Fibroblast of skin of left quadriceps (primary cell): ENCODE measurements around the gene PRKD2.

Source experiments
- DNase-seq, 2 experiments: peaks; one replicate each; pipeline ENCODE4 v3.0.0-alpha.2; 2013; ENCODE audit warnings: low read depth in 2 of 2

Gene PRKD2

DNA sequence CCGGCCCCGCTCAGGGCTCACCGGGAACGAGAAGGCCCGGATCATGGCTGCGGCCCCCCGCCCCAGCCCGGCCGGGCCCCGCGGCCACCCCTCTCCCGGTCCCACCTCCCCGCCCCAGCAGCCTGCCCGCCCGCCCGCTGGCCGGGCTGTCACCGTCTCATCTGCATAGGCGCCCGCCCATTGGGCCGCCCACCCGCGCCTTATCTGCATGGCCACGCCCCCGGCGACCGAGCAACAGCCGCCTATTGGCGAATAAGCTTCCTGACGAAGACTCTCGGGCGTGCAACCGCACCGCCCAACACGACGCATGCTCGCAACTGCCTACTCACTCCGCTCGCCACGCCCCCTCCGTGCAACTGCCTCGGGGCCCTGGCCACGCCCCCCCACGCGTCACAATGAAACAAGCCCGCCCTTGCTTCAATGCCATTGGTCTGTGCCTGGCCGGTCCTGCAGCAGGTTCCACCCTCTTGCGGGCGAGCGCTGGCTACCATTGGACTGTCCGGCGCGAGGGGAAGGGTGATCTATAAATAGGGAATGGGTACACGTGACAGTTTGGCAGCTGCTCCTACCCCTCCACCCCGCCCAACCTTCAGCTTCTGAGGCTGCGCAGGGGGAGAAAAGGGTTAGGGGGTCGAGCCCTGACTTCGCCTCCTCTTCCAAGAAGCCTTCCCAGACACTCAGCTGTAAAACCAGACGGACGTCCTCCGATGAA is 55.7 kb downstream of the PRKD2 start, which contains the start of gene DACT3:
Gene DACT3 (minus strand): TSS at position 163 of the 712 bp plus-strand sequence. CDS start 118 bp downstream, at position 45.
- peak; percentile 99 to 100 for DNase-seq

DNA sequence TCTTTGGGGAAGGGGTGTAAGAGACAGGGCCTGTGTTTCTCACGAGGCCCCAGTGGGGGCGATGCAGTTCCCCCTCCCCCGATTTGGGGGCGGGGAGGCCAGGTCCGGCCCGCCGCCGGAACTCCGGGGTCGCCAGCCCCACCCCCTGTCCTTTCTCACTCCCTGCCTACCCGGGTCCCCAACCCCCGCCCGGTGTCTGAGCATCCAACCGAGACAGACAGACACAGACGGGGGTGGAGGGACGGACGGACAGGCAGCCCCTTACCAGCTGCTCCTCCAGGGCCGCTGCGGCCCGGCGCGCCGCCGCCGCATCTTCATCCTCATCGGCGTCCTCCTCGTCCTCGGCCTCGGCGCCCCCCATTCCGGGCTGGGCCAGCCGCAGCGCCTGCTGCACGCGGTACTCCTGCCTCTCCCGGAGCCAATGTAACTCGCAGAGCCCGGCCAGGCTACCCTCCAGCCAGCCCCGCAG is 56.3 kb downstream of the PRKD2 start:
- DNase-seq = no peak

DNA sequence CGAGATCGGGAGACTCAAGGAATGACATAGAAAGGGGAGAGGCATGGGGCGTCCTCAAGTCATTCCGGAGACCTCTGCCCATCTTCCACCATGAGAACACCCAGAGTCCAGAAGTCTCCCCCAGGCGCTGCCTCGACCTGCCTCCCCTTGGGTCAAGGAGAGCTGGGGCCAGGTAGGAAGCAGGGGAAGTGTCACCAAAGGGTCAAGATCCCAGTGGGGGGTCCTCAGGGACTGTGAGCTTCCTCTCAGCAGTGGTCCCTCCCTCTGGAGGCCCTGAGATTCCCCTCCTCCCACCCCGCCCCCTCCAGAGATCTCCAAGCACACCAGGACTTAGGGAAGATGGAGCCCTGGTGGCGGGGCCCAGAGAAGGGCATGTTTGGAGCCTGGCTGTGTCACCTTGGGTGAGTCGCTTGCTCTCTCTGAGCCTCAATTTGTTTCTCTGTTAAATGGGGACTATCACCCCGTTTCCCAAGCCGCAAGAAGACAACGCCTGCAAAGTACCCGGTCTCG is 56.9 kb downstream of the PRKD2 start:
- DNase-seq = no peak

DNA sequence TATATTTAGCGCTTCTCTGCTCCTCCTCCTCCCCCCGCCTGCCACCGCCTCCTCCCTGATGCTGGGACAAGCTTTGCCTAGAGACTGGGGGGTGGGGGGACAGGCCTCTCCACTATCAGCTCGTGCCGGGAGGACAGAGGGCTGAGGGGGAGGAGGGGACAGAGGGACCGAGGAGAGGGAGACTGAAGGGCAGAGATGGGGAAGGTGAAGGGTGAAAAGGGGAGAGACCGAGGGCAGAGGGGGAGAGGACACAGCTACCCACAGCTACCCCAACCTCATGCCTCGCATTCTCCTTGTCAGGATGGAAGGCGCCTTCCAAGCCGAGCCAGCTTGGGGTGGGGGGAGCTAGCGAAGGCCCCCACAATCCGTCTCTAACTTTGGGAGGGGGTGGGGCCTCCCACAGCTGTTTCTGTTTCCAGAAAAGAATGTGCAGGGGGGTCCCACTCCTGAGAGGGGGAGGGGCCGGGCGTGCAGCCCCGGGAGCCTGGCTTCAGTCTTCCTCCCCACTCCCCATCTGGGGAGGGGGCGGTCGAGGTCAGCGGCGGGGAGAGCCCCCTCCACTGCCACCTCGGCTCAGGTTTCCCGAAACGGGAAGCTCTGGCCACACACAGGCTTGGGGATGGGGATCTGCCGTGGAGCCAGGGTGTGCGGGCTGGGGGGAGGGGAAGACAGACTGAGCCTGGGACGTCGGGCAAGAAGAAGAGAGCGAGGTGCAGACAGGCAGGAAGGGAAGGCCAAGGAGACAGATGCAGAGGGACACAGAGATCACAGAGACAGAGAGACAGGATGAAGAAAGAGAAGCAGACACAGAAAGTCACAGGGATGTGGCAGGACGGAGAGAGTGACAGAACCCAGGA is 57.5 kb downstream of the PRKD2 start:
- DNase-seq = no peak

DNA sequence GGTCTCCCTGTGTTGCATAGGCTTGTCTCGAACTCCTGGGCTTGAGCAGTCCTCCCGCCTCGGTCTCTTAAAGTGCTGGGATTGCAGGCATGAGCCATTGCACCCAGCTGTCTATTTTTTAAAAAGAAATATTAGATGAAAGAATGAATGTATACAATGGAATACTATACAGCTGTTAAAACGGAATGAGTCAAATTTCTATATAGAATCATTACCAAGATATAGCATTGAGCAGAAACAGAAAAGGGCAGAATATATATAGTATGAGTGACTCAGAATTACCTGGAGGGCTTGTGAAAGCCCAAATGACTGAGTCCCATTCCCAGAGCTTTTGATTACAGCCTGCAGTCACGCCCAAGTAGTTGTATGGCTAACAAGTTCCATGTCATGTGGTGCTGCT is 60.4 kb downstream of the PRKD2 start:
- DNase-seq = no peak

DNA sequence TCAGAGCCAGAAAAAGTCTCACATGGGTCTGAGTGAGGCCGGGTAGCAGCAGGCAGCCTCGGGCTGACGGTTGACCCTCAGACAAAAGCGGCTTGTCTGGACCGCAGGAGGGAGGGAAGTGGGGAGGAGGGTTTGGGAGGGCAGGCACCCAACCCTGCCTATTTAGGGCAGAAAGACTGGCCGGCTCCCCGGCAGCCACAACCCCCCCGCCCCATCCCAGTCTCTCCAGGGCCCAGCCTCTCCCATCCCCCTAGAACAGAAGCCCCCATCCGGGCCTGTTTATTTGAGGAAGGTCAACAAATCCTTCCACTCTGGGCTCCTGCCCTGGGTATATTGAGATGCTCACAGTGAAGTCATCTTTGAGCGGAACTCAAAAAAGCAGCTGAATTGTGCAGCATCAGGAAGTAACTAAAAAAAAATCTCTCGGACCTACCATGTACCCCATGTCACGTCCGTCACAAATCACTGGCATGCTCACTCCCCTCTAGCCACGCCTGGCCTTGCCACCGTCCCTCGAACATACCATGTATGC is 62.2 kb downstream of the PRKD2 start:
- no peak for DNase-seq

DNA sequence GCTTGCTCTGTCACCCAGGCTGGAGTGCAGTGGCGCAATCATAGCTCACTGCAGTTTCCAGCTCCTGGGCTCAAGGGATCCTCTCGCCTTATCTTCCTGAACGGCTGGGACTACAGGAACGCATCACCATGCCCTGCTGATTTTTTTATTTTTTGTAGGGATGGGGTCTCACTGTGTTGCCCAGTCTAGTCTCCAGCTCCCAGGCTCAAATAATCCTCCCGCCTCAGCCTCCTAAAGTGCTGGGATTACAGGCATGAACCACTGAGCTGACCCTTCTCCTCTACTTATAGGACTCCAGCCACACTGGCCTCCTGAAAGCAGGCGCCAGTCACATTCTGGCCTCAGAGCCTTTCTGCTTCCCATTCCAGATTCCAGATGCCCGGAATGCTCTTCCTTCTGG is 66.5 kb downstream of the PRKD2 start:
- DNase-seq = no peak

DNA sequence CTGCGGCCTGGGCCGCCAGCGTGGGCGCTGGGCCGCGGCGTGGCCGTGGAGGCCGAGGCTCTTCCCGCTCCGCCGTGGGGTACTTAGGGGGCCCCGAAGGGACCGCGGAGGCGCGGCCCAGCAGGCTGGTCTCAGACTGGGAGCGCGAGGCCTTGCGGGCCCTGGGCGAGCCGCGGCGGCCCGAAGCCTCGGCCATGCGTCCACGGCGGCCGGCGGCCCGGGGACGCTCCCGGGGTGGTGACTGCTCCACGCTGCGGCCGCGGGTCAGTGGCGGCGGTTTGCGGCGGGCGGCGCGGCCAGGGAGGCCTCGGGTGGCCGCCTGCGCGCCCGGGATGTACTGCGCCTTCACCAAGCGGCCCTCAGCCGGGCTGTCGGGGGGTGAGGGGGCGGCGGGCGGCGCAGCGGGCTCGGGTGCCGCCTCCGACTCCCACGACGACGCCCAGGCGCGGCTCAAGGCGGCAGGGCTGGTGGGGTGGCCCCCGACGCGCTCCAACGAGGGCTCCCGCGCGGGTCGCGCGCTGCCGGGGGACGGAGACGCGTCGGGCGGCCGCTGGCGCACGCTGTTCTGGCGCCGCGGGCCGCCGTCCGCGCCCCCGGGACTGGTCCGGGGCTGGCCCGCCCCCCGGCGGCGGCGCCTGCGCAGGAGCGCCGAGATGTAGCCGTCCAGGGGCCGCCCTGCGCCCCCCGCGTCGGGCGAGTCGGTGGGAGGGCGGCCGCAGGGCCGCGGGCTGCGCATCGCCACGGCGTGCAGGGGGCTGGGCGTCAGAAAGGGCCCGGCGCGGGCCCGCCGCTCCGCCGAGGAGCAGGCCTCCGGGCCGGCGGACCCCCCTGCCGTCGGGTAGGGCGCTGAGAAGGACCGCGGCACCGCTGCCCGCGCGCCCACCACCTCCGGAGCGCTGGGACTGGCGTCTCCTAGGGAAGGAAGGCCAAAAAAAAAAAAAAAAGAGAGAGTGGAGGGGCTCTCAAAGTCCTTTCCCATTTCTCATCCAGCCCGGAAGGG is 67.7 kb downstream of the PRKD2 start:
- DNase-seq = no peak

DNA sequence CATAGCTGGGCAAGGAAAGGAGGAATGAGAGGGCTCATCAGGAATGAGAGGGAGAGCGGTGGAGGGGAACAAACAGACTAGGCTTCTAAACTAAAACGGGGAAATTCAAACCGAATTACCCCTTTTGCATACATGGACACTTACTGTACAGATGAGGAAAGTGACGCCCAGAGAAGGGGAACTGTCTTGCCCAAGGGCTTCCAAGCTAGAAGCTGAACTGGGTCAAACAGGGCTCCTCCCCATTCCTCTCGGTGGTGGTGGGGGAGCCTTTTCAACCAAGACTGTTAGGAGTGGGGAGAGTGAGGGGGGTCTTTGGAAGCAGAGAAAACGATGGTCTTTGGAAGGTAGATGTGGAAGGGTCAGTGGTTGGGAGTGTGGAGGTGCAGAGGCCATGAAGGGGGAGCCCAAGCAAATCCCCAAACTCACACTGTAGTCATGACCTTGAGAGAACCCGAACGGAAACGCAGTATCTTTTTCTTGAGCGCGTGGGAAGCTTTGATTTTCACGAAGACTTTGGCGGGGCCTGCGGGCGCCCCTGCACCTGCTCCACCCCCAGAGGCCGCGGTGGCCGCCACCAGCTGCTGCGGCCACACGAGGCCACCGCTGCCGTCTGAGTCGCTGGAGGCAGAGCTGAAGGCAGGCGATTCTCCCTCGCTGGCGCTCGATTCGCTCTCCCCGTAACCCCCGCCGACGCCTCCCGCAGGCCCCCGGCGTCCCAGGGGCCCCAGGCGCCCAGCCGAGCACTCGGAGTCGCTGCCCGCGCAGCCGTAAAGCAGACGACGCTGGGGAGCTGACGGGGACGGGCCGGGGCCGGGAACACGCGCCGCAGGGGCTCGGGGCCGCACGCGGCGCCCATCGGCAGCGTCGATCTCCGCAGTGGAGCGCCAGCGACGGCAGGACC is 68.6 kb downstream of the PRKD2 start:
- no peak for DNase-seq

DNA sequence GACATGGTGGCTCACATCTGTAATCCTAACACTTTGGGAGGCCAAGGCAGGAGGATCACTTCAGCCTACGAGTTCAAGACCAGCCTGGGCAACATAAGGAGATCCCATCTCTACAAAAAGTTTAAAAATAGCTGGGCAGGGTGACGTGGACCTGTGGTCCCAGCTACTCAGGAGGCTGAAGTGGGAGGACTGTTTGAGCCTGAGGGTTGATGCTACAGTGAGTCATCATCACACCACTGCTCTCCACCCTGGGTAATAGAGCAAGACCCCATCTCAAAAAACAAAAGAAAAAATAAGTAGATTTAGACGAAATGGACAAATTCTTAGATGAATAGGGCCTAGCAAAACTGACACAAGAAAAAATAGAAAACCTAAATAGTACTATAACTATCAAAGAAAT is 70.5 kb downstream of the PRKD2 start:
- DNase-seq = no peak

DNA sequence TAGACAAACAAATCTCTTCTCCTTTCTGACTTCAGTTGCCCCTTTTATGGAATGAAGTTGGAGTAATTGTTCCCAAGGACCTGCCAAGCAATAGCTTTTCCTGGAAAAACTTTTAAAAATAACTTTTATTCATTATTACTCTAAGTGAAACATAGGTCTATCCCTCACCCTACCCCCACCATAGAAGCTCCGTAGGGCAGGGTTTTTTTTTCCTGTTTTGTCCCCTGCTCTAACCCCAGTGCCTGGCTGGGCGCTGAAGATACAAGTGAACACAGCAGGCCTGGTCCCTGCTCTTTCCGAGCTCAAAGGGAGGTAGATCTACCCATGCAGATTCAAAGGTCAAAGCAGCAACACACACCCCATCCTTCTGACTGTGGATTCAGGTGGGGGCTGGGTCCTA is 72.2 kb downstream of the PRKD2 start:
- no peak for DNase-seq

DNA sequence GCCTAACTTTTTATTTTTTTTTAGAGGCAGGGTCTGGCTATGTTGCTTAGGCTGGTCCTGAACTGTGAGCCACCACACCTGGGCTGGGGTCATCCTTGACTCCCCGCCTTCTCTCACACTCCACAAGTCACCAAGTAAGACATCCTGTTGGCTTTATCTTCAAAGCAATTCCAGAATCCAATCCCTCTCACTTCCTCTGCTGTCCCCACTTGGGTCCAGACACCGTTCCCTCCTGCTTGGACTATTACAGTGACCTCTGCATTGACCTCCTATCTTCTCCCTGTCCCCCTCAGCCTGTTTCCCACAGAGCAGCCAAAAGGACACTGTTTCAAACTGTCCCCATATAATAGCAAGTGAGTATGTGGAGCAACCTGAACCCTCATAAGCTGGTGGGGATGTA is 76.3 kb downstream of the PRKD2 start:
- no peak for DNase-seq

DNA sequence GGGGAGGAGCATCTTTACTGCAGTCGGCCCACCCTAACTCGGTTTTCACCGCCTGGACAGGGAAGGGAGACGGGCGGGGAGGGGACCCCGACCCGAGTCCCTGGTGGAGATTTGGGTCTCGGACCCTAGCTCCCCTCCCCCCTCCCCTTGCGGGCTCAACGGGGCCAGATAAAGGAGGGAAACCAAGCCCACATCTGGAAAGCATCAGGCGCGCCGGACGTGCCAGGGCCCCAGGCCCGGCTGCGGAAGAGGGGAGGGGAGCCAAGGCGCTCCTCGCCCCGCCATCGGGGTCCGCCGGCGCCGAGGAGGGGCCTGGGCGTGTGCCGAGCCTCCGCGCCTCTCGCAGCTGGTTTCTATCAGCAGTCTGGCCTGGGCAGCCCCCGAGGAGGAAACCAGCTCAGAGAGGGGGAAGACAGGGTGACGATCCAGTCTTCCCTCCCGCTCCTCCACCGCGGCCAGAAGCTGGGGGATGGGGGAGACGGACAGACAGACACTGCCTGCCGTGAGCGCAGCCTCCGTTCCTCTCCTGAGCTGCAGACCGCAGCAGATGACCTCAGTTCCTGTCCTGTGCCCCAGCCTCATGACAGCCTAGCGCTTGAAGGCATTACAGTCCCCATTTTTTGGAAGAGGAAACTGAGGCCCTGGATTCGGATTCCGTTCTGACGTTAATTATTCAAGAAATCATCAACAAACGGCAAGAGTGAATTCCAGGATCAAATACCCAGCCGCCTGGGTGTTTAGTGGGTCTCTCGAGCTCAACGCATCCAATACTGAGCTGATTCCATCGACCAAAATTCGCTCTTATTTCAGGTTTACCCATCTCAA is 77.3 kb downstream of the PRKD2 start:
- DNase-seq = peak; percentile 82 to 84

DNA sequence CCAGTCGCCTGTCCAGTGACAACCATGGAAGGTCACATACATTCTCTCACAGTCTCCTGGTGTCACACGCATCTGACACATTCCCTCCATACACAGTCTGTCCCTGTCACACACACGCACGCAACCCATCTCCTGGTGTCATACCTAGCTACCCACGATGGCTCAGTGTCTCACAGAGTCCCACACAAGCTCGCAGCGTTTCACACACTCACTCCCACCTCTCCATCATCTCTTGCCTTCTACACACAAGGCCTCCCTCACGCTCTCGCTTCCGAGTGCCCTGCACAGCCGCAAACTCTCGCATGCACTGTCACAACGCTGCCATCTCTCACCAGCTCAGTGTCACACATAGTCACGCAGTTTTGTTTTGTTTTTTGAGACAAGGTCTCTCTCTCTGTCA is 79.7 kb downstream of the PRKD2 start:
- DNase-seq = no peak

DNA sequence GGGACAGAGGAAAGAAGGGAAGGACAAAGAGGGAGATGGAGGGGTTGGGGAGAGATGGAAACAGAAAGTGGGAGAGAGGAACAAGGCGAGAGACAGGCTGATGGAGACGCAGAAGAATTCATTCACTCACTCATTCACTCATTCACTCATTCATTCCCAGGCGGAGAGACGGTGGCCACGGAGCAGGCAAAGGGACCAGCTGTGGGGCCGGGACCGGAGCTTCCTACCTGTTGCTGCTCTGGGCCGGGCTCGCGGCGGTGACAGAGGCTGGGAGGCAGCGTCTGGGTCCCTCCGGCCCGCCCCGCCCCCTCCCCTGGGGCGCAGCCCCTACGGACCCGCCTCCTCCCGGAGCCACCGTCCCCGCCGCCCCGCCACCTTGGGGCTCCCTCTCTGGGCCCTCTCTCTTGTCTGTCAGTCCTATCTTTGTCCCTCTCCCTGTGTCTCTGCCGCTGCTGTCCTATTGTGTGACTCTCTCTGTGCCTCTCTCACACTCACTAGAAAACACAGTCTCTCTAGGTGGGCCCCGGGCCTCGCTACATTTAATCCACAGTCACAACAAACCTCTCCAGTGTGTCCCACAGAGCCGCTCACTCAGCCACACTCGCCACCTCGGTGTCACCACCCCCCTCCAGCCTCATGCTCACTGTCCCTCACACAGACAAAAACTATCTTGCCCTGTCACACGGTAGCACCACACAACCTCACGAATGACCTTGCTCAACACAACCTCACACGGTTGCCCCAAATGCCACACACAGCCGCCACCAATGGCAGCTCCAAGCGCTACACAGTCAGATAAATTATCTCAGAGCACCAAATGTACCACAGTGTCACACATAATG is 80.8 kb downstream of the PRKD2 start, which contains the start of gene GNG8:
Gene GNG8 (minus strand): TSS at position 283 of the 842 bp plus-strand sequence. CDS start 1,520 bp downstream, outside the sequence.
- DNase-seq = no peak

DNA sequence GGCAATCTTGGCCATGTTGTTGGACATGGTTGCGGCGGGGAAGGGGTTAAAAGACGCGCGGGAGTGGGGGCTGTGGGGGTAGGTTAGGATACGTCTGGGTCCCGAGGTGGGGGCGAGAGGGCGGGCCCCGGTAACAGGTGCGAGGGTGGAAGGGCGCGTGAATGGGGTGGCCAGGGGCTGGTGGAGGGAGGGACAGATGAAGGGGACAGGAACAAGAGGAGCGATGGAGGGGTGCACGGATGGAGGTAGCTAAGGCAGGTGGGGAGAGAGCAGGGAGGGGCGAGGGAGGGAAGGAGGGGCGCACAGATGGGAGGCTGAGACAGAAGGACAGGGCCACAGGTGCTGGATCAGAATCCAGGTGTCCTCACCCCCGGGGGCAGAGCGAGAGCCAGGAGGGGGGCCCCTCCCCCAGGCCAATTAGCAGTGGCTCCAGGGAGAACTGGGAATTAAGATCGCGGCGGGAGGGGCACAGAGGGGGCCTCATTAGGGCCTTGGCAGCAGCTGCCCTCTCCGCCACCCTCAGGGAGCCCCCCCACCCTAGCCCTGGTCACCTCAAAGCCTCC is 82.2 kb downstream of the PRKD2 start:
- DNase-seq = no peak

DNA sequence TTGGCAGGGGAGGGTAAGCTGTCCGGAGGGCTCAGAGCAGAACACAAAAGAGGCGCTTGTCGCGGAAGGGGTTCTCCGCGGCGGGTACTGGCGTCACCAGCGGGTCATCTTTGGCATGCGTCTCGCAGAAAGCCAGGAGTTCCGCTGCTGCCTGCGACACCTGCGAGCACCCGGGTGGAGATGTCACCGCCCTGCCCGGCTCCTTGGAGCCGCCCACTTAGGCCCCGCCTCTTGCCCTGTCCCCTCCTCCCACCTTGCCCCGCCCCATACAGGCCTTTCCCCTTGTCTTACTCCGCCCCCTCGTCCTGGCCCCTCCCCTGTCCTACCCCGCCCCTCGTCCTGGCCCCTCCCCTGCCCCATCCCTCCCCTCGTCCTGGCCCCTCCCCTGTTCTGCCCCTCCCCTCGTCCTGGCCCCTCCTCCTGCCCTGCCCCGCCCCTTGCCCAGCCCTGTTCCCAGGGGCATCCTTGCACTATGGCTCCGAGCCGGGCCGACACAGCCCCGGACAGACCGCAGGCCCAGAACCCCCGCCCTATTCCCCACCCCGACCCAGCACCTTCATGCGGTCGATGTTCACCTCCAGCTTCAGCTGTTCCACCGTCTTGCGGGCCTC is 82.8 kb downstream of the PRKD2 start:
- peak; percentile 61 to 71 for DNase-seq
